MCF 10A (cell line): ENCODE measurements around the gene PLXDC2. TPM values are rescaled to one million over a fixed set of nuclear protein-coding genes. Genes with fewer than 3 reads are reported as not detected.

Experiments used
- BruUV-seq: library from RNA; stranded (reverse); fragments of 400-500 nt; replicated peaks from 2 replicates; lab custom pipeline; 2021; lab: Mats Ljungman, UMichigan
- CTCF ChIA-PET: fragments of 300-600 bp; sonication (Branson Sonifier 250); formaldehyde crosslinking; extraction: SDS; loops from one replicate; lab custom pipeline; 2021; ENCODE audit warnings: antibody characterized with exemption, inconsistent platforms; lab: Yijun Ruan, JAX
- POLR2A ChIA-PET: fragments of 300-600, 350-650 bp; sonication (Branson Sonifier 250); formaldehyde crosslinking; extraction: SDS; loops from one replicate; lab custom pipeline; 2020; ENCODE audit warnings: antibody characterized with exemption, inconsistent platforms; lab: Yijun Ruan, JAX
- DNase-seq: peaks from one replicate; pipeline ENCODE4 v3.0.0-alpha.2; 2018; ENCODE audit not compliant: unreplicated experiment
- H3K27ac Mint-ChIP-seq: one replicate; pipeline ENCODE4 v1.8.0; 2022; ENCODE audit warnings: mild to moderate bottlenecking, low read depth, mixed read lengths; ENCODE audit not compliant: unreplicated experiment
- H3K27me3 Mint-ChIP-seq: one replicate; pipeline ENCODE4 v1.8.0; 2022; ENCODE audit warnings: mixed read lengths; ENCODE audit not compliant: insufficient read depth, unreplicated experiment
- H3K36me3 Mint-ChIP-seq: one replicate; pipeline ENCODE4 v1.8.0; 2022; ENCODE audit warnings: mild to moderate bottlenecking, moderate library complexity, mixed read lengths; ENCODE audit not compliant: insufficient read depth, unreplicated experiment
- H3K4me1 Mint-ChIP-seq: one replicate; pipeline ENCODE4 v1.8.0; 2022; ENCODE audit warnings: mixed read lengths; ENCODE audit not compliant: insufficient read depth, unreplicated experiment
- H3K4me3 Mint-ChIP-seq: one replicate; pipeline ENCODE4 v1.8.0; 2022; ENCODE audit warnings: mild to moderate bottlenecking, moderate library complexity, mixed read lengths; ENCODE audit not compliant: unreplicated experiment
- H3K9me3 Mint-ChIP-seq: one replicate; pipeline ENCODE4 v1.8.0; 2022; ENCODE audit warnings: mixed read lengths; ENCODE audit not compliant: unreplicated experiment
- CTCF ChIP-seq: fragments of 200-600 bp; IDR thresholded peaks from one replicate; pipeline ENCODE4 v1.8.0; 2022; ENCODE audit warnings: antibody characterized with exemption, mild to moderate bottlenecking; ENCODE audit not compliant: unreplicated experiment
- intact Hi-C: fragments of 100-400 bp; cut with micrococcal nuclease; formaldehyde crosslinking; loops from 2 replicates; pipeline ENCODE4 v1.14.1; 2022
- total RNA-seq: library from RNA; stranded (reverse); gene quantifications from 2 replicates; pipeline ENCODE4 v1.2.3, GENCODE V29; 2022

Gene PLXDC2
- total RNA-seq, 1 experiment from 2014 or later, result 23.3 TPM

DNA sequence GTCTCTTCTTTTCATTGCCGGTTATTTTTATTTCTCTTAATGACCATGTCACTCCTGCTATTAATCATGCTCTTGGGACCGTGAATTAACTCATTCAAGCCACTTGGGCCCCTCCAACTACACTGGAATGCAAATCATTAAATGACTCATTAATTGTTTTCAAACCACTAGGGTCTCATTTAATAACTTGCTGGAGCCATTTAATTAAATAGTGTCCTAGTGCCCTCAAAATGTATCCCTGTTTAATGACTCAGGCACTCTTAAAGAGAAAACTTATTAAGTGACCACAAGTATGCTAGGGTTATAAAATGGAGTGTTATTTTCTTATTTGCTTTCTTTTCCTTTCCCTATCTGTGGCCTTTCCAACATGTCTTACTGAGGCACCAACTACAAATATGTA, 73.0 kb downstream of the PLXDC2 start:
- Mint-ChIP-seq H3K4me3 (no peak overlapping the region), H3K27ac (no peak overlapping the region), H3K4me1 (peaks cover 13% of the 10 kb centered on the region), H3K36me3 (no peaks in the 10 kb centered on the region), H3K9me3 (no peaks in the 10 kb centered on the region), H3K27me3 (no peaks in the 10 kb centered on the region)
- POLR2A ChIA-PET, result interaction anchor here (0.6 kb wide), 1 partner anchor 11 kb away, joined by 3 read pairs; no protein-coding TSS in a partner anchor
- no peak for DNase-seq
- no TSS peak for BruUV-seq
- intact Hi-C loops, result no loop called here
- TF ChIP-seq CTCF, result no peak
- CTCF ChIA-PET, result no interaction called here

GRCh38 chr10:19891429-19891828, 75.2 kb downstream of the PLXDC2 start:
- no peak for DNase-seq
- no TSS peak for BruUV-seq
- intact Hi-C loops, result no loop called here

DNA sequence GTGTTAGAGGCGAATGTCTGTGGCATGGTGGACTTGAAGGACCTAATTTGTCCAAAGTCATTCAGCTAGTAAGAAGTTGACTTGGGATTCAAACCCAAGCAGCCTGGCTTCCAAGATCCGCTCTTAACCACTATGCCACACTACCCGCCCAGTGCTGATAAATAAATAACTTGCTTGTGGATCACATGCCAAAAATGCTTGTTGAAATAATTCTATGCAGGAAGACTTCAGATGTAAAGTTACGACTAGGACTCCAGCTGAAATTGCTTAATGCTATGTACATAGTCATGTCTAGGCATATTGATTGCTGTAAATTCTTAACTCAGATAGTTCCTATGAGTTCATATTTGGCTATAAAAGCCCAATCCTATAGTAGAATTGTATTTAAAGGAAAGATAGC, 76.0 kb downstream of the PLXDC2 start:
- Mint-ChIP-seq H3K27ac (no peak overlapping the region), H3K9me3 (no peaks in the 10 kb centered on the region), H3K27me3 (no peaks in the 10 kb centered on the region), H3K36me3 (no peaks in the 10 kb centered on the region), H3K4me3 (no peak overlapping the region), H3K4me1 (peaks cover 13% of the 10 kb centered on the region)
- DNase-seq, result no peak
- no TSS peak for BruUV-seq
- POLR2A ChIA-PET, result interaction anchor here (0.9 to 1.1 kb wide), 2 partner anchors 26 to 65 kb away, joined by 3 to 5 read pairs; no protein-coding TSS in a partner anchor
- intact Hi-C loops, result no loop called here
- TF ChIP-seq CTCF, result no peak
- CTCF ChIA-PET, result interaction anchor here (0.6 to 1.3 kb wide), 4 partner anchors 26 to 72 kb away, joined by 3 to 7 read pairs (median 4); no protein-coding TSS in a partner anchor

More at GRCh38 chr10:19891429-19891828, 75.2 kb downstream of the PLXDC2 start:
- POLR2A ChIA-PET, result interaction anchor here (0.6 kb wide), 1 partner anchor 626 kb away, joined by 5 read pairs; no protein-coding TSS in a partner anchor
- Mint-ChIP-seq H3K4me3 (no peak overlapping the region), H3K27ac (no peak overlapping the region), H3K4me1 (peaks cover 13% of the 10 kb centered on the region), H3K36me3 (no peaks in the 10 kb centered on the region), H3K9me3 (no peaks in the 10 kb centered on the region), H3K27me3 (no peaks in the 10 kb centered on the region)
- CTCF ChIA-PET, result interaction anchor here (0.5 to 0.7 kb wide), 2 partner anchors 9 to 72 kb away, joined by 3 read pairs; no protein-coding TSS in a partner anchor
- no peak for TF ChIP-seq CTCF

GRCh38 chr10:19892677-19893076, 76.4 kb downstream of the PLXDC2 start:
- POLR2A ChIA-PET, result interaction anchor here (0.9 to 1.1 kb wide), 2 partner anchors 26 to 66 kb away, joined by 3 to 5 read pairs; no protein-coding TSS in a partner anchor
- no peak for TF ChIP-seq CTCF
- H3K27ac Mint-ChIP-seq, result no peak overlapping the region
- H3K9me3 Mint-ChIP-seq, result no peaks in the 10 kb centered on the region
- CTCF ChIA-PET, result interaction anchor here (1.1 to 1.3 kb wide), 3 partner anchors 22 to 72 kb away, joined by 3 to 7 read pairs (median 4); no protein-coding TSS in a partner anchor
- no peak for DNase-seq
- H3K27me3 Mint-ChIP-seq, result no peaks in the 10 kb centered on the region
- BruUV-seq, result no TSS peak
- peaks cover 13% of the 10 kb centered on the region for H3K4me1 Mint-ChIP-seq
- intact Hi-C loops, result no loop called here
- no peak overlapping the region for H3K4me3 Mint-ChIP-seq
- no peaks in the 10 kb centered on the region for H3K36me3 Mint-ChIP-seq
